HepG2 (cell line): ENCODE results near the gene UBL5. TPM values are rescaled to one million over a fixed set of nuclear protein-coding genes. Genes with fewer than 3 reads are reported as not detected.
A peak's percentile ranks its signal among the peaks of the same experiment; 100 is the strongest.

Experiments
- ATF4 ChIP-seq, 2 experiments: fragments of 450-650 bp in 1 of 2; sonication (generic) in 1 of 2; formaldehyde crosslinking; IDR thresholded peaks; 2 replicates each; pipeline versions ENCODE4 v1.5.0 to v1.8.0; 2020 to 2022; ENCODE audit warnings: mild to moderate bottlenecking in 1 of 2, missing genetic modification reagents in 1 of 2
- CEBPB ChIP-seq: IDR thresholded peaks from 2 replicates; pipeline ENCODE4 v1.6.1; 2011; ENCODE audit warnings: low read depth, low read length, improper control_type of control experiment, borderline replicate concordance
- EED ChIP-seq: sonication (generic); formaldehyde crosslinking; IDR thresholded peaks from 2 replicates; pipeline ENCODE4 v1.5.0; 2020; ENCODE audit warnings: mild to moderate bottlenecking, missing genetic modification reagents
- FLYWCH1 ChIP-seq: sonication (generic); formaldehyde crosslinking; IDR thresholded peaks from 2 replicates; pipeline ENCODE4 v1.8.1; 2023; ENCODE audit warnings: mild to moderate bottlenecking, missing genetic modification reagents
- HOXA3 ChIP-seq: sonication (generic); formaldehyde crosslinking; IDR thresholded peaks from 2 replicates; pipeline ENCODE4 v1.5.0; 2020; ENCODE audit warnings: missing genetic modification reagents
- IRF1 ChIP-seq: sonication (generic); formaldehyde crosslinking; IDR thresholded peaks from 2 replicates; pipeline ENCODE4 v1.4.0; 2020; ENCODE audit warnings: low read depth, mild to moderate bottlenecking, missing genetic modification reagents
- MED1 ChIP-seq: sonication (generic); formaldehyde crosslinking; IDR thresholded peaks from 2 replicates; pipeline ENCODE4 v1.4.0; 2020; ENCODE audit warnings: missing genetic modification reagents
- MLLT10 ChIP-seq: sonication (generic); formaldehyde crosslinking; IDR thresholded peaks from 2 replicates; pipeline ENCODE4 v1.4.0; 2020; ENCODE audit warnings: missing genetic modification reagents
- POGK ChIP-seq: sonication (generic); formaldehyde crosslinking; conservative IDR thresholded peaks from 2 replicates; pipeline ENCODE4 v1.8.0; 2022; ENCODE audit warnings: mild to moderate bottlenecking, moderate library complexity, missing genetic modification reagents
- SP140L ChIP-seq: sonication (generic); formaldehyde crosslinking; IDR thresholded peaks from 2 replicates; pipeline ENCODE4 v1.4.0; 2020; ENCODE audit warnings: missing genetic modification reagents, borderline replicate concordance
- TP53 ChIP-seq: sonication (generic); formaldehyde crosslinking; conservative IDR thresholded peaks from 2 replicates; pipeline ENCODE4 v1.4.0; 2020; ENCODE audit warnings: missing genetic modification reagents
- ZBTB21 ChIP-seq: sonication (generic); formaldehyde crosslinking; IDR thresholded peaks from 2 replicates; pipeline ENCODE4 v1.4.0; 2020; ENCODE audit warnings: missing genetic modification reagents
- ZFP91 ChIP-seq: sonication (generic); formaldehyde crosslinking; IDR thresholded peaks from 2 replicates; pipeline ENCODE4 v1.9.0; 2022; ENCODE audit warnings: missing genetic modification reagents, mild to moderate bottlenecking, borderline replicate concordance
- ZFYVE20 ChIP-seq: sonication (generic); formaldehyde crosslinking; IDR thresholded peaks from 2 replicates; pipeline ENCODE4 v1.8.0; 2023; ENCODE audit warnings: low read depth, mild to moderate bottlenecking, moderate library complexity, missing genetic modification reagents, borderline replicate concordance
- ZNF142 ChIP-seq: sonication (generic); formaldehyde crosslinking; IDR thresholded peaks from 2 replicates; pipeline ENCODE4 v1.4.0; 2020; ENCODE audit warnings: missing genetic modification reagents
- ZNF20 ChIP-seq: sonication (generic); formaldehyde crosslinking; IDR thresholded peaks from 2 replicates; pipeline ENCODE4 v1.4.0; 2020; ENCODE audit warnings: mild to moderate bottlenecking, moderate library complexity, missing genetic modification reagents
- ZNF546 ChIP-seq: sonication (generic); formaldehyde crosslinking; conservative IDR thresholded peaks from 2 replicates; pipeline ENCODE4 v1.8.1; 2023; ENCODE audit warnings: mild to moderate bottlenecking, missing genetic modification reagents
- ZNF839 ChIP-seq: sonication (generic); formaldehyde crosslinking; IDR thresholded peaks from 2 replicates; pipeline ENCODE4 v1.4.0; 2020; ENCODE audit warnings: missing genetic modification reagents, mild to moderate bottlenecking, borderline replicate concordance
- polyA plus RNA-seq, 8 experiments: library from polyadenylated mRNA; depleted of rRNA in 3 of 8; stranded (reverse) in 7 of 8; unstranded in 1 of 8; fragments of >200 nt; fragmentation: Illumina TruSeq in 4 of 8; extraction: Trizol in 4 of 8; gene quantifications; 2 replicates each; pipeline versions ENCODE4 v1.2.1 to v1.2.3, GENCODE V29; 2011 to 2016; ENCODE audit warnings: low read depth in 4 of 8, missing spikeins in 1 of 8, mixed read lengths in 1 of 8; ENCODE audit not compliant: insufficient read depth in 1 of 8
- total RNA-seq, 5 experiments: library from RNA; depleted of rRNA; stranded (reverse); fragments of >200 nt; fragmentation: Illumina TruSeq; extraction: Trizol; gene quantifications; 2 replicates each; pipeline ENCODE4 v1.2.3, GENCODE V29; 2016; ENCODE audit warnings: low read depth in 1 of 5

Gene UBL5
- total and polyA plus RNA-seq, 2 of the 13 experiments (the other 11 are each of a cell fraction or from before 2014, with no cell fraction given): 373 to 487 TPM

GRCh38 chr19:9834726-9835506, 7.2 kb downstream of the UBL5 start, which contains the start of gene PIN1 (continued):
- peak; percentile 73; the same call in 1 of the 2 replicates for TF ChIP-seq ZFP91
- no peak for TF ChIP-seq EED (CRISPR knock-in tag)
- TF ChIP-seq MED1 (CRISPR knock-in tag): no peak; the same call in 1 of the 2 replicates
- TF ChIP-seq TP53 (CRISPR knock-in tag): no peak
- TF ChIP-seq CEBPB: no peak
- TF ChIP-seq SP140L (CRISPR knock-in tag): no peak
- TF ChIP-seq POGK (CRISPR knock-in tag): peak; percentile 29
- no peak for TF ChIP-seq ZBTB21 (CRISPR knock-in tag)
- TF ChIP-seq MLLT10 (CRISPR knock-in tag): no peak
- no peak for TF ChIP-seq ZNF839 (CRISPR knock-in tag)
- no peak for TF ChIP-seq FLYWCH1
- no peak for TF ChIP-seq ZNF546
- no peak for TF ChIP-seq ZFYVE20
- peak; percentile 76 for TF ChIP-seq HOXA3 (CRISPR knock-in tag)
- no peak for TF ChIP-seq ATF4 (CRISPR knock-in tag; IDR thresholded peaks at IDR 0.05)
- no peak; the same call in 1 of the 2 replicates for TF ChIP-seq ZNF142 (CRISPR knock-in tag)
- no peak for TF ChIP-seq IRF1 (CRISPR knock-in tag)
- TF ChIP-seq ZNF20 (CRISPR knock-in tag): no peak
